GM19324 (cell line): ENCODE results near the gene METTL15.
"Not testable (repeated sequence)": the region's sequence is repeated elsewhere in the genome, so short reads cannot be mapped to it uniquely, and the experiment has no call there.

Experiments used
- ATAC-seq: cut with Tn5 transposase; IDR thresholded peaks from one replicate; pipeline ENCODE4 v1.9.1; 2021; ENCODE audit warnings: mild to moderate bottlenecking, moderate library complexity; ENCODE audit not compliant: unreplicated experiment, low FRiP score

METTL15 gene

GRCh38 chr11:28366549-28367346, 258.6 kb downstream of the METTL15 start:
- no peak for ATAC-seq

GRCh38 chr11:28378095-28378494, 269.9 kb downstream of the METTL15 start:
- not testable (repeated sequence) for ATAC-seq
